NCI-H526 (cell line): ENCODE results near the gene AP1M1.
"Not testable (repeated sequence)": the region's sequence is repeated elsewhere in the genome, so short reads cannot be mapped to it uniquely, and the experiment has no call there.

Source experiments
- DNase-seq, 2 experiments: peaks; one replicate each; lab custom pipeline; 2025; lab: John Stamatoyannopoulos, UW

AP1M1 gene

GRCh38 chr19:16197622-16198369, at the start of gene AP1M1:
AP1M1 (plus strand) TSS chr19:16197911; CDS start chr19:16198027, 116 bp downstream.
- peak; percentile 88 to 95 for DNase-seq

DNA sequence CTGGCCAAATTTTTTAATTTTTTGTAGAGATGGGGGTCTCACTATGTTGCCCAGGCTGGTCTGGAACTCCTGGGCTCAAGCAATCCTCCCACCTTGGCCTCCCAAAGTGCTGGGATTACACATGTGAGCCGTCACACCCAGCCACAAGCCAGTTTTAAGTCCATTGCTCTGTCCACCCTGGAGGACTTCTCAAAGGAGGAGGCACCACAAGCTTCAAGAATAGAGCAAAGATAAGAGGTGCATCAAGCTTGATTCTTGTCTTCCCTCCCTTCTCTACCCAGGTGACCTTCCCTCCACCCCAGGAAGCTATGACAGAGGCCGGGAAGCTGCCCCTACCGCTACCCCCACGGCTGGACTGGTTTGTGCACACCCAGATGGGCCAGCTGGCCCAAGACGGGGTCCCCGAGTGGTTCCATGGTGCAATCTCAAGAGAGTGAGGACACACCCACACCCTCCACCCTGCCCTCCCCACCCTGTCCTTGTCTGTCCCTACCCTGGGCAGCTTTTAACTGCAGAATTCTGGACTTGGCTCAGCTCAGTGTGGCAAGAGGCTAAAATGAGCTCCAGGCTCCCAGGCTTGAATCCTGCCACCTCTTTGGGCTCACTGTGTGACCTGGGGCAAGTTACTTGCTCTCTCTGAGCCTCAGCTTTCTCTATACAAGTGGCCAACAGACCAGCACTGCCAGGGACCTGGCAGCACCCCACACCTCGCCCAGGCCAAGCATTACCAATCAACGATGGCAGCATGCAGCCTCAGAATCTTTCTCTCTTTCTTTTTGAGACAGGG, 49.1 kb upstream of the AP1M1 start:
- DNase-seq = no peak

GRCh38 chr19:16153582-16154336, 44.0 kb upstream of the AP1M1 start:
- DNase-seq = no peak

DNA sequence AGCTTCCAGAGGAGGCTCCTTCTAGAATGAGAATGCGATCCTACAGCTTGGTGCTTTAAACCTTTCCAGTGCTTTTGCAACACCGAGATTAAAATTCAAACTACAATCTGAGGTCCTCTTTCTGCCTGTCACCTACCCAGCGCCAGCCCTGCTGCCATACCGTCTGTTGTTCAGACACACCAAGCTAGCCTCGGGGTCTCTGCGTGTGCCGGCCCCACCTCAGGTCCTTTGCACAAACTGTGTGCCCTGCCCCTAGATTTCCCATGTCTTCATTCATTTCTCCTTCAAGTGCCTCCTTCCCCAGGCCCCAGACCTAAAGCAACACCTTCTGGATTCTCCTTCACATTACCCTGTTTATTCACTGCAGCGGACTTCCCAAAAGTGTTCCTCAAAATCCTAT, 43.2 kb upstream of the AP1M1 start:
- no peak for DNase-seq

- no peak for DNase-seq
These were observed 42.6 kb upstream of the AP1M1 start for GRCh38 chr19:16155128-16155527.

DNA sequence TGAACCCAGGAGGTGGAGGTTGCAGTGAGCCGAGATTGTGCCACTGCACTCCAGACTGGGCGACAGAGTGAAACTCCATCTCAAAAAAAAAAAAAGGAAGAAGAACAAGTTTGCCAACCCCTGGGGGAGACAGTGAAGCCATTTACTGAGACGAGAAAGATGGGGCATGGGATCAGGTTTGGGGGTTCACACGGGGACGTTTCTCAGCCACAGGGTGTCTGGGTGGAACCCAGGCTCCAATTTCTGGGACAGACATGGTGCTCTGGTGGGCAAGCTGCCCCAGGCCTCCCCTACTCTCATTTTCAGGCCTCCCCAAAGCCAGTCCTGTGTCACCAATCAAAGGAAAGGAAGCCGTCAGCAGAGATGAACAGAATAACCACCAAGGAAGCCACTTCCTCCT, 40.8 kb upstream of the AP1M1 start:
- DNase-seq = no peak

DNA sequence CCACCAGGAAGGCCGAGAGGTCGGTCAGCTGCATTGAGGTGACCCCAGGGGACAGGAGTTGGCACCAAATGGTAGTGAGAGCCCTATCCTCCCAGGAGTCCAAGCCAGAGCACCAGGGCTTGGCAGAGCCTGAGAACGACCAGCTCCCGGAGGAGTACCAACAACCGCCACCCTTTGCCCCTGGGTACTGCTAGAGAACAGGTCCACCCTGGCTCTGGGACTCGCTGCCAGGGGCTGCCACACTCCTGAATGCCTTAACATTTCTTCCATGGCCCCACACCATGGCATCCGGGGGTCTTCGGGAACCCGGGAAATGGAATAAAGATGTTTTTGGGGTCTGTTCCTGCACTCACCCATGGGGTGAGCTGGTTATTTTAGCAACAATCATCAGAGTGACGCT, 40.1 kb upstream of the AP1M1 start:
- DNase-seq = no peak

GRCh38 chr19:16159655-16160054, 38.1 kb upstream of the AP1M1 start:
- DNase-seq = no peak

- DNase-seq = no peak
These were observed 37.2 kb upstream of the AP1M1 start for GRCh38 chr19:16160445-16160942.

DNA sequence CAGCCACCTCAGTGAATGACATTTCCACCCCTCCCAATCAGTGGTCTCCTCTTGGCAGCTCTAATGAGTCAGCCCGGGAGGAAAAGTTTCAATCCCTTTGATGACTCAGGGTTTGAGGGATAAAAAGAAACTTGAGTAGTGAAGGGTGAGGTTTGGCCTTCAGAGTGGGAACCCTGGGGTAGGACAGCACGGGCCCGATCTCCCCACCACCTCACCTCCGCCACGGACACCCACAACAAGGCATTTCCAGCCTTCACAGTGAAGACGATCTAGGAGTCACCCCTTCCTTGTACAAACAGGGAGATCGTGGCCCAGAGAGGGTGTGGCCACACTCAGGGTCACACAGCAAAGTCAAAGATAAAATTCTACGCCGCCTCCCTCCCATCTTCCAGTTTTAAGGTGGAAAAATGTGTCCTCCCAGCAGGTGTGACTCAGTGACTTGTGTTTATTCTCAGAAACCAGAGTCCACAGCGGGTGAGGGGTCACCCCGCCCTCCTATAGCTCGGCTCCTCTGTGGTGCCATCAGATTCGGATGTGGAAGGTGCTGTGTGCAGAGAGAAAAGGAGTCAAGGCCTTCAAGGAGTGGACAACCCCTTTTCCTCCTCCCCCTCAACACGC, 36.7 kb upstream of the AP1M1 start:
- DNase-seq = no peak

DNA sequence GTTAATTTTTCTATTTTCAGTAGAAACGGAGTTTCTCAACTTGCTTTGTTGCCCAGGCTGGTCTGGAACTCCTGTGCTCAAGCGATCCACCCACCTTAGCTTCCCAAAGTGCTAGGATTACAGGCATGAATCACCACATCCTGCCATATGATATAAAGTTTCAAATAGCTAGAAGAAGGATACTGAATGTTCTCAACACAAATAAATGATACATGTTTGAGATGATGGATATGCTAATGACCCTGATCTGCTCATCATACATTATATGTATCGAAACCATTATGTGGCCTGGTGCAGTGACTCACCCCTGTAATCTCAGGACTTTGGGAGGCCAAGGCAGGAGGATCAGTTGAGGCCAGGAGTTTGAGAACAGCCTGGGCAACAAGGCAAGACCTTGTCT, 35.9 kb upstream of the AP1M1 start:
- DNase-seq = no peak

- DNase-seq = no peak
These were observed 33.4 kb upstream of the AP1M1 start for GRCh38 chr19:16164222-16164890.

DNA sequence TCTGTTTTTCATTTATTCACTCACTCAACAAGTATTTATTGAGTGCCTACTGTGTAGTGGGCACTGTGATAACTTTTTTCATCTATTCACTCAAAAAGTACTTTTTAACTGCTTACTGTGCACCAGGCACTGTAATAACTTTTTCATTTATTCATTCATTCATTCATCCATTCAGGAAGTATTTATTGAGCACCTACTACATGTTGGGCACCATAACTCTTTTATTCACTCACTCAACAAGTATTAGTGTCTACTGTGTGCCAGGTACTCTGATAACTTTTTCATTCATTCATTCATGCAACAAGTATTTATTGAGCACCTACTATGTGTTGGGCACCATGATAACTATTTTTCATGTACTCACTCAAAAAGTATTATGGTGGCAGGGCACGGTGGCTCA, 31.3 kb upstream of the AP1M1 start:
- DNase-seq = no peak

- DNase-seq = no peak
These were observed 30.7 kb upstream of the AP1M1 start for GRCh38 chr19:16167055-16167454.

- DNase-seq = no peak
These were observed 29.1 kb upstream of the AP1M1 start for GRCh38 chr19:16168465-16169081.

GRCh38 chr19:16170134-16170533, 27.6 kb upstream of the AP1M1 start:
- no peak for DNase-seq

DNA sequence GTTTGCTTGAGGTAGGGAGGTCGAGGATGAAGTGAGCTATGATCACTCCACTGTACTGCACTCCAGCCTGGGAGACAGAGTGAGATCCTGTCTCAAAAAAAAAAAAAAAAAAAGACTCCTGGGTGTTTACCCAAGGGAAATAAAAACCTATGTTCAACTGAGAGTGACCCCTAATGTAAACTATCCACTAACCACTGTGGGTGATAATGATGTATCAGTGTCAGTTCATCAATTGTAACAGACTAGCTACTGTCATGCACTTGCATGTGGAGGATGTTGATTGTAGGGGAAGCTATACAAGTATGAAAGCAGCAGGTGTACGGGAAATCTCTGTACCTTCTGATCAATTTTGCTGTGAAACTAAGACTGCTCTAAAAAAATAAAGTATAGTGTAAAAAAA, 21.8 kb upstream of the AP1M1 start:
- no peak for DNase-seq

DNA sequence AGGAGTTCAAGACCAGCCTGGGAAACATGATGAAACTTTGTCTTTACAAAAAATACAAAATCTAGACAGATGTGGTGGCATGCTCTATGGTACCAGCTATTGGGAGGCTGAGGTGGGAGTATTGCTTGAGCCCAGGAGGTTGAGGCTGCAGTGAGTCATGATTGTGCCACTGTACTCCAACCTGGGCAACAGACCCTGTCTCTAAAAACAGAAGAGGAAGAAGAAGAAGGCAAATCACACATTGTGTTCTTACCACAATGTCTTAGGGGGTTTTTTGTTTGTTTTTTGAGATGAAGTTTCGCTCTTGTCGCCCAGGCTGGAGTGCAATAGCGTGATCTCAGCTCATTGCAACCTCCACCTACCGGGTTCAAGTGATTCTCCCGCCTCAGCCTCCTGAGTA, 18.8 kb upstream of the AP1M1 start:
- DNase-seq = not testable (repeated sequence)

DNA sequence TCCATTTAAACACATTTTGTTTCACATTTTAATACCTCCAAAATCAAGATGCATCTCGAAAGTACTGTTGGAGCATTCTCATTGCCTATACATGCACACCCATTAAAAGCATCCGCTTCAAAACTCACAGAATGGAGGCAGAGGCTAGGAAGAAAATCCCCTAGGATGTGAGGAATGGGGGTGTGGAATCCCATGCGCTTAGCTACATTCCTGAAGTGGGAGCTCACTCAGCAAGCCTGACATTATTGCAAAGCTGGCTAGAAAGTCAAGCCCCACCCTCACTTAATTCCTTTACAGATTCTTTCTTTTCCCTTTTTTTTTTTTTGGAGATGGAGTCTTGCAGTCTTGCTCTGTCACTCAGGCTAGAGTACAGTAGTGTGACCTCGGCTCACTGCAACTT, 17.1 kb upstream of the AP1M1 start:
- no peak for DNase-seq

- no peak for DNase-seq
These were observed 13.0 kb upstream of the AP1M1 start for GRCh38 chr19:16184665-16185122.
